AG08396 (cell line): ENCODE measurements around the gene UBTD2.
"Not testable (repeated sequence)": the region's sequence is repeated elsewhere in the genome, so short reads cannot be mapped to it uniquely, and the experiment has no call there.

Experiments
- DNase-seq: peaks from one replicate; pipeline ENCODE4 v3.0.0; 2012; ENCODE audit warnings: low spot score, mixed read lengths

Gene UBTD2

GRCh38 chr5:172293054-172293744 is 9.6 kb upstream of the UBTD2 start:
- DNase-seq: peak; percentile 72

GRCh38 chr5:172291837-172292236 is 8.3 kb upstream of the UBTD2 start:
- not testable (repeated sequence) for DNase-seq

DNA sequence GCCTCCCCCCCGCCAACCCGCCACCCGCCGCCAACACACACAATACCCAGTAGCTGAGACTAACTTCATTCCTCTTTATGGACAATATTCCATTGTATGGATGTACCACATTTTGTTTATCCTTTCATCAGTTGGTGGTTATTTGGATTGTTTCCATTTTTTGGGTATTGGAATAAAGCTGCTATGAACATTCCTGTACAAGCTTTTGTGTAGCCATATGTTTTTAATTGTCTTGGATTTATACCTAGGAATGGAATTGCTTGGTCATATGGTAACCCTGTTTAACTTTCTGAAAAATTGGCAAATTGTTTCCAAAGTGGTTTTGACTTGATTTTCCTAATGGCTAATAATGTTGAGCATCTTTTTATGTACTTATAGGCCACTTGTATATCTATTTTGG is 4.9 kb upstream of the UBTD2 start:
- no peak for DNase-seq

- DNase-seq: not testable (repeated sequence)
These were observed 3.6 kb upstream of the UBTD2 start for GRCh38 chr5:172287140-172287539.

DNA sequence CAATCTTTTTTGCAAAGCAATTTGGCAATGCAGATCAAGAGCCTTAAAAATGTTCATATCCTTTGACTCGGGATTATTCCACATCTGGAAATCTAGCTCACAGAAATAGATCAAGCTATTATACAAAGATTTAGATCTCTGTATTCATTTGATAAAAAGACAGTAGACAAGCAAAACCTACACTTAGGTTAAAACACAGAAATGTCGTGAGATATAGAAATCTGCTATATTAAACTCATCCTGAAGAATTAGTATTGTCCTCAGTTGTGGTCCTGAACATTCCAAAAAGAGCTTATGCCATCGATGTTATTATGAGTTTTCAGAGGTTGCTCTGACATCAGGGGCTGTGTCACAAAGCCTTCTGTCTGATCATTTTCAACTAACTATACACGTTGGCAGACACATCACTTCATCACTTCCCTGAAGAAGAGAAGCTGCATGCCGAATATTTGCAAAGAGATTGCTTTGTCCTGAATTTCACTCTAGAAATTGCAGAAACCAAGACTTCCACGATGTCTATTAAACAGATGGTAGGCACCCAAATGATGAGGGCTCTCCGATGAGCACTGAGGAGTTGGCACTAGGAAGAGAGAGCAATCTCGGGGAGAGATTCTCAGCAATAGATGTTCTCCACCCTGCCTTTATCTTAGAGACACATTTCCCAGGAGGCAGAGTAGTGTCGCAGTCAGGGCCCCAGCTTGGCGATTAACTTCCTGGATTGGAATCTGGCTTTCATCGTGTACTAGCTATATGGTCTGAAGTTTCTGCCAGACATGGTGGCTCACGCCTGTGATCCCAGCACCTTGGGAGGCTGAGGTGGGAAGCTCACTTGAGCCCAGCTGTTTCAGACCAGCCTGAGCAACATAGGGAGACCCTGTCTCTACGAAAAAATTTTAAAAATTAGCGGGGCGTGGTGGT is 1.9 kb upstream of the UBTD2 start:
- no peak for DNase-seq

DNA sequence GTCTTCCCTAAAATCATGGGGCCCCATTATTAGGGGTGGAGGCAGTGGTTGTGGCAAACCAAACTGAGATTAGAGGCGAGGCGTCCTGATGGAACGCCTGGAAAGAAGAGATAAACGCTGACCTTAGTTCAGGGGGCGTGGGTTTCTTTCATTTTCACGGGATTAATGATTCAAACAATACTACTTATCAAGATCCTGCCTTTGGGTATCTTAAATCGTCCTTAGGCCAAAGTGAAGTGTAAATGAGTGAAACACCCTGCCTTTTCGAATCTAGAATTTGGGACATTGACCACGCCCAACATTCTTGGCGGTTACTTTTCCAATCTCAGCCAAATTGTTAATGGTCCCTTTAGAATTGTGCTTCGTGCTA is 1.0 kb upstream of the UBTD2 start:
- DNase-seq: peak; percentile 29

- peak; percentile 97 for DNase-seq
These were observed 472 bp upstream of the UBTD2 start for GRCh38 chr5:172283862-172284610.

DNA sequence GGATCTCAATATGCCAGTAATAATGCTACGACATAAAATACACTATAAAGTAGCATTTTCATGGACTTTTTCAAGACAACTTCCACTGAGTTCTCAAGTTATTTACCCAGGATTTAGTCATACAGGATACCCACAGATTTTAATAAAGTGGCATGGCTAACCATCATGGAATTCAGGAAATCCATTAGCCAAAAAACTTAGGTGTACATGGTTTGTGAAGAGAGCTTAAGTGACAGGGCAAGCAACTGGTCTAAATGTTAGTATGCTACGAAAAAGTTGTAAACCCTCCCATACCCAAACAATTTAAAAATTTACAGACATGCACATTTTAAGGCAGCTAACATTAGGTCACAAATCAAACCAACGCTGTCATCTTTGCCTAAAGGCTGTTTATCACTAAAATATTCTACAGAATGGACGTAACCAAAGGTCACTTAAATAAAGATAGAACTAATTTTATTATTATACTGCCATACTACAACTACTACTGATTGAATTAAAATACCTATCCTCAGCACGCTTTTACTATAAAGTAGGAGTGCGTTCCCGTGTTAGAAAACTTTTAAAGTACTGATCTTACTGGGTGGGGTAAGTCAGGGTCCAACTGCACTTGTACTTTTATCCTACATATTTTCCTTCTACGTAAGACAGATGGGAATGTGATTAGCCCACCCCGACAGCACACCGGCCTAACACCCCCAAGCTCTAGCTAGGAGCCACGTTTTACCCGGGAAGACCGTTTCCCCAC is 1.1 kb downstream of the UBTD2 start:
- peak; percentile 32 for DNase-seq

GRCh38 chr5:172281346-172281745 is 2.2 kb downstream of the UBTD2 start:
- DNase-seq: no peak

GRCh38 chr5:172280929-172281328 is 2.6 kb downstream of the UBTD2 start:
- no peak for DNase-seq

GRCh38 chr5:172280317-172280716 is 3.2 kb downstream of the UBTD2 start:
- no peak for DNase-seq

- DNase-seq: no peak
These were observed 5.2 kb downstream of the UBTD2 start for GRCh38 chr5:172278356-172278755.

DNA sequence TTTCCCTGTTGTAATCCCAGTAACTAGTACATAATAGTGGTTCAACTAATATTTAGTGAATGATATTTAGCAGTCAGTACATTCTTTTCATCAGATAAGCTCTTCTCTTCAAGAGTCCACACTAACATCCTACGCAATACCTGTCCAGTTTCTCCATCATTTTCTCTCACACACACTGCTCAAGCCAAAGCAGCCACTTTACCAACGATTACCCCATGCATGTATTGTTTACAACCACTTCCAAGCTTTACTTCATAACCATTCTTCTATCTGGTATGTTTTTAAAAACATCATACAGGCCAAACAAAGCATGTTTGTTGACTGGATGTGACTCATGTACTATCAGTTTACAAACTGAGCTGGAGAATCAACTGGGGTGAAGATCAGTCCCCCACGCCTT is 7.3 kb downstream of the UBTD2 start:
- DNase-seq: peak; percentile 10

DNA sequence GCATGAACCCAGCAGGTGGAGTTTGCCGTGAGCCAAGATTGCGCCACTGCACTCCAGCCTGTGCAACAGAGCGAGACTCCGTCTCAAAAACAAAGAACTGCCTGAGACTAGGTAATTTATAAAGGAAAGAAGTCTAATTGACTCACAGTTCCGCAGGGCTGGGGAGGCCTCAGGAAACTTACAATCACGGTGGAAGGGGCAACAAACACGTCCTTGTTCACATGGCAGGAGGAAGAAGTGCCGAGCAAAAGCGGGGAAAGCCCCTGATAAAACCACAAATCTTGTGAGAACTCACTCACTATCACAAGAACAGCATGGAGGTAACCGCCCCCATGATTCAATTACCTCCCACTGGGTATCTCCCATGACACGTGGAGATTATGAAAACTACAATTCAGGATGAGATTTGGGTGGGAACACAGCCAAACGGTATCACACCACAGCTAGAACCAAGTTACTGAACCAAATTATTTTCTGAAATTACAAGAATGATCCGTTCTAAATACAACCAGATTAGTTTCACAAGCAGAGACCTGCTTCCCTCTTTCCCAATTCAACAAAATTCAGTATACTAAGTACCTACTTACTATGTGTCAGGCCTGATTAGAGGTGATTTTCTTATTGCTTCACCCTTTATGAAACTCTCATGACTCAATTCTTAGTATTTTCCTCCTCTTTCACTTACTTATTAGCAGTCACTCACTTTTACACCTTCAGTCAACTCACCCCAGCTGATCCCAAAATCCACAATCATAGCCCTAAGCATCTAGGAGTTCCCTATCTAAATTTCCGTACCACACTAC is 8.4 kb downstream of the UBTD2 start:
- no peak for DNase-seq

- no peak for DNase-seq
These were observed 15.6 kb downstream of the UBTD2 start for GRCh38 chr5:172267943-172268342.

DNA sequence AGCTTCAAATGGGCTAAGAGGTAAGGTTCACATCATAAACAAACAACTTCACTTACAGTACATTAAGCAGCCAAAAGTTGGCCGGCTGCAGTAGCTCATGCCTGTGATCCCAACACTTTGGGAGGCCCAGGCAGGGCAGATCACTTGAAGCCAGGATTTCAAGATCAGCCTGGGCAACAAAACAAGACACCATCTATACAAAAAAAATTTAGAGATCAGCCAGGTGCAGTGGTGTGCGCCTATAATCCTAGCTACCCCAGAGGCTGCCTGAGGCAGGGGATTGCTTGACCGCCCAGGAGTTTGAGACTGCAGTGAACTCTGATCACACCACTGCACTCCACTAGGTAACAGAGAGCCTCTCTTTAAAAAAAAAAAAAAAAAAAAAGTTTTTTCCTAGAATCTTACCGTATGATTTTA is 16.9 kb downstream of the UBTD2 start:
- no peak for DNase-seq

DNA sequence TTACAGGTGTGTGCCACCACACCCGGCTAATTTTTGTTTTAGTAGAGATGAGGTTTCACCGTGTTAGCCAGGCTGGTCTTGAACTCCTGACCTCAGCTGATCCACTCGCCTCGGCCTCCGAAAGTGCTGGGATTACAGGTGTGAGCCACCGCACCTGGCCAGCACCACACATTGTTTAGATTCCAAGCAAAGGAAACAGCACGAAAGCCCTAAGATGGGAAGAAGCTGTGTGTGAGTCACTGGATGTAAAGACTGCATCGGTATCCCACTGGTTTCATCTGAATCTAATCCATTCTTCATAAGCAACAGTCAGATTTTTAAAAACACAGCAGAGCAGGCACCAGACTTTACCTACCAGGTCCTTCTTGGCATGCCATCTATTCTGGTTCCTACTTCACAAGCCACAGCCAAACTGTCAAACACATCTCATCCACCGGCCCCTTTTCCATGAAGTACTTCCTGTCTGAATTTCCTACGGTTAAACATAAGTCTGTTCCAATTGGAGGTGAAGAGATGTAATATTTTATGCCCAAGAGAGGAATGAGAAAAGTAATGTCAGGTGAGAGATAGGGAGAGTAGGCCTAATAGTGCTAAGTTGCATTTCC is 17.4 kb downstream of the UBTD2 start:
- no peak for DNase-seq

- no peak for DNase-seq
These were observed 18.7 kb downstream of the UBTD2 start for GRCh38 chr5:172264815-172265395.

DNA sequence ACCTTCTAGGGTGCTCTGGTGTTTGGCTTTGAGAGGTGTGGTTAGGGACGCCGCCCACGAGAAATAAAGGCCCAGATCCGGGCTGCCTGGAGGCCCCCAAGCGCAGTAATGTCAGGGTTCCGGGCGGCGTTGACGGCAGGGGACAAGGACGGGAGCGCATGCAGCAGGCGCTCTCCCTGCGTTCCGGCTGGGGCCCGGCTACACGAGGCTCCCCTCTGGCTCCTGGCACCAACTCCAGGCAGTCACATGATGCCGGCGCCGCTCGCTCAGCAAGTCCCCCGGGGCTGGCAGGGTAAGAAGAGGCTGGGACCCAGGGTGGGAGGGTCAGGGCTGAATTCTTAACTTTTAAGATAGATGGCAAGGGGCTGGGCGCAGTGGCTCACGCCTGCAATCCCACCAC is 28.1 kb downstream of the UBTD2 start:
- no peak for DNase-seq

GRCh38 chr5:172252501-172252900 is 31.1 kb downstream of the UBTD2 start:
- DNase-seq: no peak
